Activated CD4-positive, alpha-beta memory T cell treated with anti-CD3 and anti-CD28 coated beads, Interleukin-2, amount 10 ng/mL, durations not matched to agents 7 days and 5 days (primary cell): Measurements from ENCODE around the gene HOTAIR. TPM values are rescaled to one million over a fixed set of nuclear protein-coding genes. Genes with fewer than 3 reads are reported as not detected.

ENCODE experiments used
- CTCF ChIA-PET: fragments of 350-600 bp; sonication (Branson Sonifier 250); formaldehyde crosslinking; loops from one replicate; lab custom pipeline; 2021; ENCODE audit warnings: antibody characterized with exemption, inconsistent platforms; lab: Charles Lee
- POLR2A ChIA-PET: fragments of 350-600 bp; sonication (Branson Sonifier 250); formaldehyde crosslinking; loops from one replicate; lab custom pipeline; 2021; ENCODE audit warnings: antibody characterized with exemption; lab: Charles Lee
- DNase-seq: peaks from one replicate; pipeline ENCODE4 v3.0.0-alpha.2; 2020
- H3K27ac Mint-ChIP-seq: one replicate; pipeline ENCODE4 v1.8.0; 2021; ENCODE audit warnings: mild to moderate bottlenecking, mixed read lengths
- H3K27me3 Mint-ChIP-seq: one replicate; pipeline ENCODE4 v1.8.0; 2021; ENCODE audit warnings: mixed read lengths
- H3K36me3 Mint-ChIP-seq: one replicate; pipeline ENCODE4 v1.8.0; 2021; ENCODE audit warnings: low read depth, mixed read lengths
- H3K4me1 Mint-ChIP-seq: one replicate; pipeline ENCODE4 v1.8.0; 2021; ENCODE audit warnings: mixed read lengths
- H3K4me3 Mint-ChIP-seq: one replicate; pipeline ENCODE4 v1.8.0; 2021; ENCODE audit warnings: mild to moderate bottlenecking, mixed read lengths
- H3K9me3 Mint-ChIP-seq: one replicate; pipeline ENCODE4 v1.8.0; 2021; ENCODE audit warnings: mixed read lengths
- total RNA-seq, 2 experiments: library from RNA; stranded (reverse); gene quantifications; one replicate each; pipeline ENCODE4 v1.2.3, GENCODE V29; 2021

HOTAIR gene
- total RNA-seq, 2 experiments from 2014 or later, result not detected

DNA sequence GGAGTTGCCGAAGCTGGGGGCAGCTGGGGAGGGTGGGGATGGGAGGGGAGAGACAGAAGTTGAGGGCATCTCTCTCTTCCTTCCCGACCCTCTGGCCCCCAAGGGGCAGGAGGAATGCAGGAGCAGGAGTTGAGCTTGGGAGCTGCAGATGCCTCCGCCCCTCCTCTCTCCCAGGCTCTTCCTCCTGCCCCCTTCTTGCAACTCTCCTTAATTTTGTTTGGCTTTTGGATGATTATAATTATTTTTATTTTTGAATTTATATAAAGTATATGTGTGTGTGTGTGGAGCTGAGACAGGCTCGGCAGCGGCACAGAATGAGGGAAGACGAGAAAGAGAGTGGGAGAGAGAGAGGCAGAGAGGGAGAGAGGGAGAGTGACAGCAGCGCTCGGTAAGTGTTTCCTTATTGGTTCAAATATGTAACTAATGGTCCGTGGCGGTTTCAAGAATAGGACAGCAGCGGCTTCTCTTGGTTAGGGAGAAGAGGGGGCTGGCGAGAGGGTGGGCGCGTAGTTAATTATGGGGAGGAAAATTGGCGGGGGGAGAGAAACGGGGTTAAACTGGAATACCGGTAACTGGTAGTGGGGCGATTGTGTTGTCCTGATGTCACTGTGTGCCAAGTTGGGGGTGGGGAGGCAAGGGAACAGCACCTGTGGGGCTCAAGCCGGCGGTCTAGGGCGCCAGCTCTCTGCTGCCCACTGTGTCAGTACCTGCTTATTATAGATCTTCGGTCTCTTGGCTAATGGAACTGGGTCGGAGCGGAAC, 42.5 kb upstream of the HOTAIR start:
- H3K4me3 Mint-ChIP-seq, result peak overlapping the region; percentile 73
- H3K36me3 Mint-ChIP-seq, result no peaks in the 10 kb centered on the region
- peaks cover 23% of the 10 kb centered on the region for H3K4me1 Mint-ChIP-seq
- ChIA-PET CTCF (interaction anchor here (0.6 to 3.8 kb wide), 19 partner anchors 9 to 308 kb away, joined by 3 to 21 read pairs (median 6); partner anchors contain the start of genes COPZ1, HOXC10, HOXC11 and HOXC5), POLR2A (interaction anchor here (0.9 to 1.4 kb wide), 7 partner anchors 8 to 199 kb away, joined by 3 to 4 read pairs (median 3); partner anchors contain the start of genes HOXC8 and SMUG1)
- H3K27me3 Mint-ChIP-seq, result peaks cover 72% of the 10 kb centered on the region
- no peak overlapping the region for H3K27ac Mint-ChIP-seq
- DNase-seq, result no peak
- no peaks in the 10 kb centered on the region for H3K9me3 Mint-ChIP-seq

DNA sequence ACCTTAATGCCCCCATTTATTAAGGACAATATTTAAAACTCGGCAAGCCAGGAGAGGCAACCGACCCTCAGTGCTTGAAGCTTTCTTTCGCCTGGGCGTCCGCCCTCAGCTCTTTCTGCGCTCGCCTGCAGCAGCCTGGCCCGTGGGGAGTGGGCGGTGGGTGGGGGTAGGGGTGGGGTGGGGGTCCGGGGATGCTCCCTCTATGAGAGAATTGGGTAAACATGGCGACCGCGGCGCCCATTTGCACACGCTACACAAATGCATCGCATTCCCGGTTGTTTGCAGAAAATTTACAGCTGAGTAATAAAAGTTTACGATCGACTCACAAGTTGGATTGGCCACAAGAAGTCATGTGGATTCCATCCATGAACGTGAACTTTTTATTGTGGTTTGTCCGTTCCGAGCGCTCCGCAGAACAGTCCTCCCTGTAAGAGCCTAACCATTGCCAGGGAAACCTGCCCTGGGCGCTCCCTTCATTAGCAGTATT, 41.8 kb upstream of the HOTAIR start:
- Mint-ChIP-seq H3K4me3 (no peak overlapping the region), H3K36me3 (no peaks in the 10 kb centered on the region), H3K4me1 (peaks cover 24% of the 10 kb centered on the region), H3K9me3 (no peaks in the 10 kb centered on the region), H3K27me3 (peaks cover 71% of the 10 kb centered on the region), H3K27ac (no peak overlapping the region)
- CTCF ChIA-PET, result interaction anchor here (0.6 to 3.8 kb wide), 11 partner anchors 10 to 277 kb away, joined by 3 to 21 read pairs (median 8); partner anchors contain the start of genes HOXC10 and HOXC5
- POLR2A ChIA-PET, result interaction anchor here (1.2 to 1.4 kb wide), 2 partner anchors 10 to 173 kb away, joined by 3 to 4 read pairs; partner anchors contain the start of gene SMUG1
- no peak for DNase-seq

DNA sequence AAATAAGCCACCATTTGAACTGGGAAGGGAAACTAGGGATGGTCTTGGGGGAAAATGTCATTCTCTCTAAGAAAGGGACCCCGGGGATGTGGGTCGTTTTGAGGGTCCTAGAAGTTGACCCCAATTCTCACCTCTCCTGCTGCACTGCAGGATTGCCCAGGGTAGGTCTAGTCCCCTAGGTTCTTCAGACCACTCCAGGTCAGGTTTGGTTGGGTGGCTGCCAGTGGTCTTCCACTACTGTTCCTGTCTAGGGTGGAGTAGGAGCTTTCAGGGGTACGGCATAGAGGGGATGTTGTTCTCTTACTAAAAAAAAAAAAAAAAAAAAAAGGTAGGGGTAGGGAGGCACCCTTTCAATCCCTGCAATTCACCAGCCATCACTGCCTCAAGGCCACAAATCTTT, 41.3 kb upstream of the HOTAIR start:
- H3K36me3 Mint-ChIP-seq, result no peaks in the 10 kb centered on the region
- no peaks in the 10 kb centered on the region for H3K9me3 Mint-ChIP-seq
- no peak overlapping the region for H3K27ac Mint-ChIP-seq
- H3K4me3 Mint-ChIP-seq, result no peak overlapping the region
- ChIA-PET CTCF (interaction anchor here (0.7 to 3.8 kb wide), 7 partner anchors 10 to 277 kb away, joined by 4 to 21 read pairs (median 9); partner anchors contain the start of gene HOXC5), POLR2A (interaction anchor here (1.2 kb wide), 1 partner anchor 173 kb away, joined by 3 read pairs; the partner anchor contains the start of gene SMUG1)
- H3K4me1 Mint-ChIP-seq, result peaks cover 27% of the 10 kb centered on the region
- peaks cover 72% of the 10 kb centered on the region for H3K27me3 Mint-ChIP-seq
- no peak for DNase-seq

DNA sequence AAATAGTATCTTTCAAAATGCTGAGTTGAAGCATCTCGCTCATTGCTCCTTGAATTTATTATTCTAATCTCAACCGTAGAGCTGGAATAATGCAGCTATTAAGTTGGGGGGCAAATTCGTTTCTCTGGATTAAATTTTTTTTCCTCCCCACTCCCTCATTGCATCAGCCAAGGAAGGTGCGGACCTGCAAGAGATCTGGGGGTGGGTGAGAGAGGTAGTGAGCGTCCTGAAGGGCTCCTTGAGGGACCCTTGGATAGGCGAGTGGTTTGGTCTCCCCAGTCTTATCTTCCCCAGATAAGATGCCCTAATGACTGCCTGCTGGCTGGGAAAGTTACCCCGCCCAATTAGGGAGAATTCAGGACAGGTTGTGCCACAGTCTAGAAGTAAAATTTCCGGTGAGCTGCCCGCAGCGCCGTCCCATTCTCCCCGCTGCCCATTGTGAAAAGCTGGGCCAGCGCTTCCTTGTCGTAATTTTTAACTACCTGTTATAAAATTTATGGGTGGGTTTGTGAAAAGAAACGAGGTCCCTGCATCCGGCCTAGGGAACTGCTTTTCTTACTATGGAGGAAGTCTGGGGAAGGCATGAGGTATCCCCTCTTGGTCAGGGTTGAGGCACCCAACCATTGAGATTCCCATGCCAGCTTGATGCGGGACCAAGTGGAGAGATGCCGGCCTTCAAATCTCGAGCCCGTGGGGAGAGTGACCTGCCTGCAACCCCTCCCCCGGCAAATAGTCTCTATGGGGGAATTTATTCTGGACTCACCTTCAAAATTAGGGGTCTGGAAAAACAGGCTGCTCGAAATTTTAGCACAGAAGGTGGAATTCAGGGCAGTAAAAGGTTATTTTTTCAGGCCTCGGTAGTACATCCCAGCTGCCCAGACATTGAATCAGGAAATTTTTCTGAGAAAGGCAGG, 40.5 kb upstream of the HOTAIR start:
- Mint-ChIP-seq H3K27me3 (peaks cover 79% of the 10 kb centered on the region), H3K4me1 (peaks cover 30% of the 10 kb centered on the region), H3K27ac (no peak overlapping the region), H3K36me3 (no peaks in the 10 kb centered on the region), H3K4me3 (no peak overlapping the region), H3K9me3 (no peaks in the 10 kb centered on the region)
- DNase-seq, result no peak
- ChIA-PET POLR2A (no interaction called here), CTCF (interaction anchor here (0.7 to 3.8 kb wide), 3 partner anchors 18 to 278 kb away, joined by 4 to 21 read pairs (median 4); partner anchors contain the start of gene HOXC5)

DNA sequence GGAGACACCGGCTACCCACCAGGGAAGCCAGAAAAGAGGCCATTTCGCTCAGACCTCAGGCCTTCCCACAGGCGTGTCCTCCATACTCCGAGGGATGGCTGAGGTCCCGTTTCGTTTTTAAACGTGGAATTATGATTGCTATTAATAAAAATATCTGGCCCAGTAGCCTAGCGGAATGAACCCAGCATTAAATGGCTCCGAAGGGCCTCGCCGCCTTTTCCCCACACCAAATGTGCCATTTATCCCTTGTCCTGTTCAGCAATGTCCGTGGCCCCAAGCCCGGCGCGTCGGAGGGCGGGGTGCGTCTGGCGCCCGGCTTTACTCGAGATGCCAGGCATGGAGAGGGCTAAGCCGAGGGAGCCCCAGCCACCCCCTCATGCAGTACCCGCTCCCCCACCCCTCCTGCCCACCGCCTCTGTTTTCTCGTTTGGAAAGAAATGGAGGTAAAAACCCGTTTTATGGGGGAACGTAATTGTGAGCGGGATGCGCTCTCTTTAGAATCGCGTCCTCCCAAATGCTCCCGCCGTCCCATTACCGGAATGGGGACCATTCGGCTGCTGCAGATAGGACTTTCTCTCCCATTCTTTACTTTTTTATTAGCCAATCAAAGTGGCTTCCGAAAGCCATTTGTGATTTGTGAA, 39.7 kb upstream of the HOTAIR start:
- Mint-ChIP-seq H3K27me3 (peaks cover 79% of the 10 kb centered on the region), H3K36me3 (no peaks in the 10 kb centered on the region), H3K4me1 (peaks cover 30% of the 10 kb centered on the region), H3K9me3 (no peaks in the 10 kb centered on the region), H3K27ac (no peak overlapping the region), H3K4me3 (no peak overlapping the region)
- ChIA-PET POLR2A (no interaction called here), CTCF (interaction anchor here (1.4 to 3.8 kb wide), 2 partner anchors 18 to 187 kb away, joined by 4 to 21 read pairs; partner anchors contain the start of gene HOXC5)
- DNase-seq, result no peak

DNA sequence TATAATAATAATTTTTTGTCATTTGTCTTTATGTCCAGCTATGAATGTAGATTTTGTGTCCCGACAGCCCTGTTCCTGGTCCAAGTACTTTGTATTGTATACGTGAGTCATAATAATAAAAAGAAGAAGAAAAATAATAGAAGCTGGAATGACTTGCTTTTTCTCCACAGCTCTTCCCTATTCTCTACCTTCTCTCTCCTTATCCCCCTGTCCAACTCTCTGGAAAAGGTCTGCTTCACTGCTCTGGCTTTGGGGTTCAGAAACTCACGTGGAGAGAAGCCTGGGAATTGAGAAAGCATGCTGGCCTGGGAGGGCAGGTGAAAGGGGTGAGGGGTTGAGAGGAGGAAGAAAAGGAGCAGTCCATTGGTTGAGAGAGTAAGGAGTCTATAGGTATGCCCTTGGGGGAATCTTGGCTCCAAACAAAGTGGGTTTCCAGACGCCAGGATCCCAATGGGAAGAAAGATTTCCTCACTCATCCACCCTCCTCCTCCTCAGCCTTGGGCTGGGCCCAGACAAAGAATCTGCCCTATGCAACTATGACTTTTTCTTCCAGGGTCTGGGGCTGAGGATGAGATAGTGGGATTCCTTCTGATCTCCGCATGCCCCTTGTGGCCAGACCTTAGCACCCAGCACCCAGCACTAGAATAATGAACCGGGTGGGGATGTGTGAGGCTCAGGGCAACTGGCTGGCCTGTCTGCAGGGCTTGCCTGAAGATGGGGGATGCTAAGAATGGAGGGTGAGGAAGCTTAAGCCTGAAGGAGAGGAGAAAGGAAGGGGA, 38.1 kb upstream of the HOTAIR start:
- Mint-ChIP-seq H3K9me3 (no peaks in the 10 kb centered on the region), H3K4me3 (no peak overlapping the region), H3K36me3 (peaks cover 3% of the 10 kb centered on the region), H3K4me1 (peaks cover 28% of the 10 kb centered on the region), H3K27me3 (peaks cover 90% of the 10 kb centered on the region), H3K27ac (no peak overlapping the region)
- ChIA-PET POLR2A (no interaction called here), CTCF (interaction anchor here (0.6 to 1.3 kb wide), 4 partner anchors 24 to 195 kb away, joined by 3 to 5 read pairs (median 4); no protein-coding TSS in a partner anchor)
- DNase-seq, result no peak

DNA sequence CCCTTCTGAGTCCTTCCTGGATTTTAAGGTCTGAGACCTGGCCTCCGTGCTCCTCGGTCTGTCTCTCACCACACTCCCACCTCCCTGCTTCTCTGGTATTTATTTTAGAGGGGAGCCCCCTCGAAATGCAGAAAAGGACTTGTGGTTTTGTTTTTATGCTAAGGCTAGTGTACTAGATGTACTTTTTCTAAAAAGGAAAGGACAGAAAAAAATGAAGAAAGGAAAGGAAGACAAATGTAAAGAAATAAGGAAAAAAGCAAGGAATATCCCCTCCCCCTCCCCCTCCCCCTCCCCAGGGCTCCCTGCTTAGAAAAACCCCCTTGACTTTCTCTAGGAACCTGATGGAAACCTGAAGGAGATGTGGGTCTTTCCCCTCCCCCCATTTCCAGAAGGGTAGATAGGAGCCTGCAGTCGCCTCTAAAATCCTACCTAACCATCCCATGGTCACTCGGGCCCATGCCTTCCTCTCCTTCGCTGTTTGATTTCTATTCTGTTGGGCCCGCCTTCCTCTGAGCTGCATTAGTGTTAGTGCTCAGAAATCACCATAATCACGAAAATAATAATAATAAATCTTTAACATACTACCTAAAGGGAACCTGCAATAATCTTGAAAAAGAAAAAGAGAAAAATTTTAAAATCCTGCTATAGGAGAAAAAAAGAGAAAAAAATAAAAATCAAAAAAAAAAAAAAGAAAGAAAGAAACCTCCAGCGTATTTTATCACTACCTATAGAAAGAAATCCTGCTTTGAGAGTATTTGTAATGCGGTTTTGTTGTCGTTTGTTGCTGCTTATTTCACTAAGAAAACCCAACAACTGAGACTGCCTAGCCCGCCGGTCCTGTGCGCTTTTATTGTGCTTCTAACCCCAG, 37.1 kb upstream of the HOTAIR start:
- Mint-ChIP-seq H3K9me3 (no peaks in the 10 kb centered on the region), H3K27me3 (peaks cover 90% of the 10 kb centered on the region), H3K4me1 (peaks cover 23% of the 10 kb centered on the region), H3K4me3 (no peak overlapping the region), H3K36me3 (peaks cover 3% of the 10 kb centered on the region), H3K27ac (no peak overlapping the region)
- DNase-seq, result no peak
- CTCF ChIA-PET, result interaction anchor here (0.7 to 1.3 kb wide), 5 partner anchors 147 to 196 kb away, joined by 3 to 5 read pairs (median 4); no protein-coding TSS in a partner anchor
- POLR2A ChIA-PET, result no interaction called here

DNA sequence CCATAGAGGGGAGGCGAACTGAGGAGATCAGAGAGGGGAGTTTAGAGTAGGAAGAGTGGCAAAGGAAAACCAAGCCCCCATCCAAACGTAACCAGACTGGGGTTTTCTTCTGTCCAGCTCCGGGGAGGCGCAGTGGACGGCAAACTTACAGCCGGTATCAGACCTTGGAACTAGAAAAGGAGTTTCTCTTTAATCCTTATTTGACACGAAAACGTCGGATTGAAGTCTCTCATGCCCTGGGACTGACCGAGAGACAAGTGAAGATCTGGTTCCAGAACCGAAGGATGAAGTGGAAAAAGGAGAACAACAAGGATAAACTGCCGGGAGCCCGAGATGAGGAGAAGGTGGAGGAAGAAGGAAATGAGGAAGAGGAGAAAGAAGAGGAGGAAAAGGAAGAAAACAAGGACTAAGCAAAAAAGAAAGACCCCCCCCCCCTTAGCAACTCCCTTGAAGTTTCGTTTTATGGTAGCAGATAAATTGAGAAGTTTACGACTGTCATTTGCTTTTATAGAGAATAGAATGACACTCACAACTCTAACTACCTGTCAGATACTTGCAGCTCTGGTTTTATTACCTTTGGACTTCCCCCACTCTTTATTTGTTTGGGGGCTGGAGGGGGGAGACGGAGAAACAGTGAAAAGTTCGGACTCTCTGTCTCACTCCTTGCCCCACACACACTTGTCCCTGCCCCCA, 36.4 kb upstream of the HOTAIR start:
- peaks cover 3% of the 10 kb centered on the region for H3K36me3 Mint-ChIP-seq
- ChIA-PET CTCF (interaction anchor here (1.2 kb wide), 1 partner anchor 181 kb away, joined by 3 read pairs; no protein-coding TSS in a partner anchor), POLR2A (interaction anchor here (1.0 to 1.7 kb wide), 2 partner anchors 12 to 71 kb away, joined by 3 to 4 read pairs; no protein-coding TSS in a partner anchor)
- H3K4me3 Mint-ChIP-seq, result no peak overlapping the region
- H3K4me1 Mint-ChIP-seq, result peaks cover 30% of the 10 kb centered on the region
- no peak overlapping the region for H3K27ac Mint-ChIP-seq
- no peaks in the 10 kb centered on the region for H3K9me3 Mint-ChIP-seq
- no peak for DNase-seq
- H3K27me3 Mint-ChIP-seq, result peaks cover 93% of the 10 kb centered on the region

DNA sequence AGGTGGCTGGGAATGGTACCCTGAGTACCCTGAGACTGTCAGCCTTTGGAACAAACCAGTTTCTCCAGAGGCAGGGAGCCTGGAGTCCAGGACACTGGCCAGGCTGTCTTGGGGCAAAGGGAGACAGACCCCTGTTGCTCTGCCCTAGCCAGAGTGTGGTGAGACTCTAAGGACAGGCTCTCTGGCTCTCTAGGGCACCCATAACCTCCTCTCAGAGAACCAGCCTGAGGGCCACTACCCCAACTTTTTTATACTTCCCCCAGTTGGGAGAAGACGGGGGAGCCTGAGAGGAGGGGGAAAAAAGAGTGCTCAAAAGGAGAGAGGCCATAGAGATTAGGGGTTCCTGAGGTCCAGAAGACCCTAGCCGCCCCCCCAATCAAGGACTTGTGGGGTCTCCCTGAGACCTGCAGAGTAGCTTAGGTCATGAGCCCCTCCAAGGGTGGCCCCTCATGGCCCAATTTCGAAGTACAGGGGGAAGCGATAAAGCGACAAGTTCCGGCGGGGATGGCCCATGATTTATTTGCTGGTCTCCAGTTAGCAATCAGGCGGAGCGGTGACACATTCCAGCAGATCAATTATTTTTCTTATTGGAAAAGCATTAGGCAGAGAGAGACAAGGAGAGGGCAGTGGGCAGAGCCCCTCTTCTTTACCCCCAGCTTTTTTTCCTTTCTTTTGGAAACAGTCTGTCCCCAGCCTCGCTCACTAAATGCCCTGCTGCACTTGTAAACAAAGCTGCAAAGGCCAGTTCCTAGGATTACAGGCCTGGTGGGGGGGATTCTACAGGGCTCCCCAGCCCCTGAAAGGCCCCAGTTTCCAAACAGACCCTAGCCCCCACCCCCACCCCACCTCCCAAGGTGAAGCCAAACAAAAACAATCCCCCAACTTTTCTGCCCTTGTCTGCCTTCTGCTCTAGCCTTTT, 35.6 kb upstream of the HOTAIR start:
- H3K4me3 Mint-ChIP-seq, result no peak overlapping the region
- ChIA-PET CTCF (interaction anchor here (0.7 to 1.2 kb wide), 2 partner anchors 181 to 198 kb away, joined by 3 read pairs; no protein-coding TSS in a partner anchor), POLR2A (interaction anchor here (1.0 to 1.7 kb wide), 2 partner anchors 13 to 70 kb away, joined by 3 to 4 read pairs; no protein-coding TSS in a partner anchor)
- peak overlapping the region; percentile 52 for H3K27ac Mint-ChIP-seq
- H3K36me3 Mint-ChIP-seq, result peaks cover 3% of the 10 kb centered on the region
- no peak for DNase-seq
- H3K27me3 Mint-ChIP-seq, result peaks cover 95% of the 10 kb centered on the region
- H3K4me1 Mint-ChIP-seq, result peaks cover 35% of the 10 kb centered on the region
- no peaks in the 10 kb centered on the region for H3K9me3 Mint-ChIP-seq
